ENCODE data around the gene TSPAN7. TPM values are rescaled to one million over a fixed set of nuclear protein-coding genes. Genes with fewer than 3 reads are reported as not detected.

The TSPAN7 gene
- total and polyA plus RNA-seq, 4 experiments from 2014 or later: 0.47 to 0.92 (median 0.72) TPM; not detected in 1

Other genes starting within 250 kb of the TSPAN7 start
- 10 to 100 TPM; 10.2 to 11.7 TPM for gene RPGR, start 234.0 kb upstream of the TSPAN7 start, total RNA-seq
- 1 to 10 TPM; 4.6 to 7.1 TPM for gene RPGR, start 234.0 kb upstream of the TSPAN7 start, polyA plus RNA-seq
- gene OTC, start 208.9 kb upstream of the TSPAN7 start, total RNA-seq: not detected
- gene OTC, start 208.9 kb upstream of the TSPAN7 start, polyA plus RNA-seq: not detected
- 10 to 100 TPM; 64.5 to 73.8 TPM for gene MID1IP1, start 239.9 kb downstream of the TSPAN7 start, total RNA-seq
- 10 to 100 TPM; 11.9 to 27.8 TPM for gene MID1IP1, start 239.9 kb downstream of the TSPAN7 start, polyA plus RNA-seq

Measured in CD4-positive, alpha-beta memory T cell (primary cell).